K562 (cell line): ENCODE data around the gene DLK2. TPM values are rescaled to one million over a fixed set of nuclear protein-coding genes. Genes with fewer than 3 reads are reported as not detected.

Experiments
- ATAC-seq: fragments of 200-7000 bp; cut with Tn5 transposase; 3 replicates; pipeline ENCODE4 v1.9.1; 2020; ENCODE audit warnings: moderate library complexity
- BruUV-seq: library from RNA; stranded (reverse); fragments of 400-500 nt; replicated peaks from 2 replicates; lab custom pipeline; 2021; lab: Mats Ljungman, UMichigan
- CTCF ChIA-PET: fragments of 300-600 bp; formaldehyde crosslinking; extraction: SDS; loops from one replicate; lab custom pipeline; 2021; ENCODE audit warnings: low intra/inter-chr PET ratio; lab: Yijun Ruan, JAX
- POLR2A ChIA-PET: fragments of 300-600, 350-650 bp; sonication (Branson Sonifier 250); formaldehyde crosslinking; extraction: SDS; loops from one replicate; lab custom pipeline; 2021; ENCODE audit warnings: antibody characterized with exemption, inconsistent platforms; lab: Yijun Ruan, JAX
- DNase-seq, 4 experiments: peaks; one replicate each; pipeline versions ENCODE4 v3.0.0 to v3.0.0-alpha.2; 2011 to 2018; ENCODE audit warnings: low spot score in 3 of 4, mixed read lengths in 3 of 4; ENCODE audit errors: extremely low read depth in 1 of 4
- FAIRE-seq: peaks from 2 replicates; lab custom pipeline; 2011; peaks lifted over from hg19 to GRCh38; lab: Jason Lieb, UNC
- H2AFZ ChIP-seq: 2 replicates; pipeline ENCODE4 v1.6.0; 2011; ENCODE audit warnings: low read depth, low read length, control low read depth, inconsistent platforms
- H3K27ac ChIP-seq: fragments of 200-600 bp; 3 replicates; pipeline ENCODE4 v1.8.0; 2011; ENCODE audit warnings: low read depth, mild to moderate bottlenecking, control low read depth, inconsistent platforms, low read length, moderate library complexity, mixed read lengths; ENCODE audit errors: extremely low read depth
- H3K27me3 ChIP-seq, 2 experiments: fragments of 300-600 bp in 1 of 2; 2 replicates in 1 of 2; 3 replicates in 1 of 2; pipeline versions ENCODE4 v1.6.0 to v1.8.0; 2011; ENCODE audit warnings: inconsistent platforms in 2 of 2, low read length in 2 of 2, mild to moderate bottlenecking in 1 of 2, mixed read lengths in 1 of 2, moderate library complexity in 1 of 2; ENCODE audit not compliant: control insufficient read depth in 2 of 2, insufficient read depth in 2 of 2
- H3K36me3 ChIP-seq: fragments of 300-600 bp; 3 replicates; pipeline ENCODE4 v1.8.0; 2011; ENCODE audit warnings: mild to moderate bottlenecking, low read length, inconsistent platforms; ENCODE audit not compliant: control insufficient read depth, insufficient read depth
- H3K4me1 ChIP-seq, 2 experiments: fragments of 200-600 bp in 1 of 2; replicated peaks in 1 of 2; 2 replicates in 1 of 2; 3 replicates in 1 of 2; pipeline versions ENCODE4 v1.5.1 to v1.8.0; 2011; ENCODE audit warnings: inconsistent platforms in 2 of 2, low read length in 2 of 2, mild to moderate bottlenecking in 1 of 2, mixed read lengths in 1 of 2, moderate library complexity in 1 of 2; ENCODE audit not compliant: control insufficient read depth in 2 of 2, insufficient read depth in 2 of 2
- H3K4me2 ChIP-seq: 2 replicates; pipeline ENCODE4 v1.6.1; 2011; ENCODE audit warnings: low read length, control low read depth, inconsistent platforms, mixed read lengths; ENCODE audit not compliant: insufficient read depth
- H3K4me3 ChIP-seq: fragments of 200-600 bp; sonication (generic), shearing (Covaris generic); 2 replicates; pipeline ENCODE4 v1.5.1; 2016; ENCODE audit warnings: control low read depth, inconsistent platforms
- H3K79me2 ChIP-seq: fragments of 200-600 bp; 3 replicates; pipeline ENCODE4 v1.8.0; 2011; ENCODE audit warnings: low read length, inconsistent platforms; ENCODE audit not compliant: control insufficient read depth, insufficient read depth
- H3K9ac ChIP-seq, 2 experiments: 2 replicates each; pipeline versions ENCODE4 v1.6.0 to v1.6.1; 2011; ENCODE audit warnings: low read depth in 2 of 2, low read length in 2 of 2, control low read depth in 1 of 2, inconsistent platforms in 1 of 2, mild to moderate bottlenecking in 1 of 2, mixed read lengths in 1 of 2; ENCODE audit not compliant: insufficient read depth in 1 of 2
- H3K9me1 ChIP-seq: one replicate; pipeline ENCODE4 v1.6.0; 2011; ENCODE audit warnings: inconsistent platforms, mild to moderate bottlenecking, low read length, moderate library complexity; ENCODE audit not compliant: control insufficient read depth, insufficient read depth
- H3K9me3 ChIP-seq: replicated peaks from 2 replicates; pipeline ENCODE4 v1.5.1; 2011; ENCODE audit warnings: low read depth, low read length, inconsistent platforms; ENCODE audit not compliant: control insufficient read depth, insufficient read depth
- H4K20me1 ChIP-seq: replicated peaks from 2 replicates; pipeline ENCODE4 v1.6.1; 2011; ENCODE audit warnings: low read length, inconsistent platforms, mixed read lengths; ENCODE audit not compliant: control insufficient read depth, insufficient read depth
- ARID3B ChIP-seq: fragments of 250-450 bp; sonication (Bioruptor Pico); IDR thresholded peaks from 2 replicates; pipeline ENCODE4 v1.4.0; 2020; ENCODE audit warnings: borderline replicate concordance
- NFRKB ChIP-seq: fragments of 450-650 bp; IDR thresholded peaks from 2 replicates; pipeline ENCODE4 v1.6.1; 2016; ENCODE audit warnings: low read depth
- NR3C1 ChIP-seq: sonication (generic); formaldehyde crosslinking; IDR thresholded peaks from 2 replicates; pipeline ENCODE4 v1.8.1; 2022; ENCODE audit warnings: missing genetic modification reagents
- RNF219 ChIP-seq: fragments of 250-450 bp; sonication (Bioruptor Pico); IDR thresholded peaks from 2 replicates; pipeline ENCODE4 v1.5.0; 2022; ENCODE audit warnings: mild to moderate bottlenecking
- TAF9B ChIP-seq: fragments of 450-650 bp; IDR thresholded peaks from 2 replicates; pipeline ENCODE4 v1.6.1; 2018; ENCODE audit warnings: mild to moderate bottlenecking; ENCODE audit not compliant: partially characterized antibody
- ZNF212 ChIP-seq: fragments of 450-650 bp; formaldehyde crosslinking; IDR thresholded peaks from 2 replicates; pipeline ENCODE4 v1.4.0; 2020; ENCODE audit warnings: mild to moderate bottlenecking
- ZNF445 ChIP-seq: fragments of 250-450 bp; sonication (Bioruptor Pico); IDR thresholded peaks from 2 replicates; pipeline ENCODE4 v1.4.0; 2020; ENCODE audit warnings: low read depth, mild to moderate bottlenecking, moderate library complexity
- WGBS: fragments of 100-300 bp; shearing (Covaris generic); methylation state at CpG from one replicate; pipeline ENCODE4 v1.1.6; 2016; ENCODE audit warnings: low coverage, mixed read lengths; ENCODE audit not compliant: insufficient coverage; ENCODE audit errors: missing lambda C conversion rate; 5-methylcytosine and 5-hydroxymethylcytosine counted together
- in situ Hi-C: fragments of 300-500 bp; cut with MboI; formaldehyde crosslinking; loops from 4 replicates; pipeline ENCODE4 v1.15.0; 2018; ENCODE audit warnings: inconsistent platforms, mixed read lengths
- intact Hi-C: fragments of 100-400 bp; cut with micrococcal nuclease; formaldehyde crosslinking; loops from 2 replicates; pipeline ENCODE4 v1.14.2; 2022
- polyA plus RNA-seq, 8 experiments: library from polyadenylated mRNA; depleted of rRNA in 4 of 8; stranded (reverse) in 5 of 8; unstranded in 3 of 8; fragments of >200 nt; fragmentation: Nextera tagmentation in 2 of 8; fragmentation: Illumina TruSeq in 1 of 8; extraction: Ambion mirVana in 2 of 8; extraction: Trizol in 1 of 8; gene quantifications; 2 replicates each; pipeline versions ENCODE4 v1.2.1 to v1.2.3, GENCODE V29; 2011 to 2014; ENCODE audit warnings: inconsistent platforms in 1 of 8, missing spikeins in 1 of 8
- total RNA-seq, 7 experiments: library from RNA; depleted of rRNA in 6 of 7; stranded (reverse); fragments of >200 nt in 6 of 7; fragmentation: Illumina TruSeq in 2 of 7; extraction: Trizol in 2 of 7; gene quantifications; 2 replicates each; pipeline versions ENCODE4 v1.2.1 to v1.2.3, GENCODE V29; 2011 to 2021; ENCODE audit warnings: low replicate concordance in 1 of 7
- TF ChIP-seq, protein P1 (sequence below): fragments of 450-650 bp; IDR thresholded peaks from 2 replicates; pipeline ENCODE4 v1.6.1; 2017; ENCODE audit warnings: antibody characterized with exemption
- TF ChIP-seq, protein P2 (sequence below): sonication (generic); formaldehyde crosslinking; IDR thresholded peaks from 2 replicates; pipeline ENCODE4 v1.8.0; 2022; ENCODE audit warnings: mild to moderate bottlenecking, missing genetic modification reagents, borderline replicate concordance
- TF ChIP-seq, protein P3 (sequence below), 2 experiments: fragments of 450-650 bp in 1 of 2; IDR thresholded peaks; 2 replicates each; pipeline ENCODE4 v1.6.1; 2011 to 2017; ENCODE audit warnings: low read depth in 2 of 2, antibody characterized with exemption in 1 of 2, borderline replicate concordance in 1 of 2, low read length in 1 of 2, mild to moderate bottlenecking in 1 of 2, mixed read lengths in 1 of 2; ENCODE audit not compliant: control insufficient read depth in 1 of 2

The DLK2 gene
- total and polyA plus RNA-seq, 9 of the 15 experiments (the other 6 are each of a cell fraction or from before 2014, with no cell fraction given), result 0.11 to 0.53 (median 0.29) TPM; not detected in 3

DNA sequence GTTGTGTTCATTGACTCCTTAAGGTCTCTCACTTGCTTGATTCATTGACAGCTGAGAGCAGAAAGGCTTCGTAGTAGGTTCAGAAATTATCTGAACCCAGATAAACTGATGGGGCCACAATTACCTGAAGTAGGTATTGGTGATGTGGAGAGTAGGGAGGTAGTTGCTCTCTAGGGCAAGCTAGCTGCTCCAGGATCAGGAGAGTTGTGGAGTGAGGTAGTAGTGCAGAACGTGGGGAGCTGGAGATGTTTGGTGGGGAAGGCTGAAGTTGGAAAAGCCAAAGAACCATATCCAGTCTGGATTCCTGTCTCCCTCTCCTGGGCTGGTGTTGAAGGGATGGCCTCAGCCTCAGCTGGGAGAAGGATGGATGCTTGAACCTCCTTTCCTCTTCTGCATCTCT is 37.9 kb upstream of the DLK2 start:
- in situ Hi-C loops (loop anchor here (5.0 kb wide), 1 partner anchor 231 kb away; no protein-coding TSS in a partner anchor), intact Hi-C loops (no loop called here)
- peaks cover 33% of the 10 kb centered on the region for H4K20me1 ChIP-seq
- CTCF ChIA-PET, result no interaction called here
- peaks cover 16 to 36% of the 10 kb centered on the region in 2 experiments for H3K4me1 ChIP-seq
- ATAC-seq, result no peak
- no peak overlapping the region for H3K4me2 ChIP-seq
- BruUV-seq, result no TSS peak
- no peaks in the 10 kb centered on the region for H3K9me3 ChIP-seq
- no peak for DNase-seq
- H3K27ac ChIP-seq, result no peak overlapping the region
- H3K4me3 ChIP-seq, result no peak overlapping the region
- H3K79me2 ChIP-seq, result 0 out of 3 replicates have a peak, but pooled peaks cover 3% of the 10 kb centered on the region
- H2AFZ ChIP-seq, result no peak overlapping the region
- peaks cover 10% of the 10 kb centered on the region; the same call in 1 of the 3 replicates for H3K36me3 ChIP-seq
- peaks cover 3% of the 10 kb centered on the region for H3K9me1 ChIP-seq
- 35% methylated on average over 2 of the region's 2 CpGs for WGBS
- POLR2A ChIA-PET, result interaction anchor here (0.6 to 8.5 kb wide), 8 partner anchors 9 to 204 kb away, joined by 3 to 54 read pairs (median 3); partner anchors contain the start of gene LRRC73
- H3K9ac ChIP-seq, result no peak overlapping the region
- no peaks in the 10 kb centered on the region for H3K27me3 ChIP-seq
- no peak for FAIRE-seq
- TF ChIP-seq RNF219 (CRISPR knock-in tag) (no peak), TAF9B (no peak), NR3C1 (CRISPR knock-in tag) (no peak), ZNF445 (no peak), ZNF212 (no peak), NFRKB (no peak), ARID3B (CRISPR knock-in tag) (no peak)
- TF ChIP-seq, protein P1, sequence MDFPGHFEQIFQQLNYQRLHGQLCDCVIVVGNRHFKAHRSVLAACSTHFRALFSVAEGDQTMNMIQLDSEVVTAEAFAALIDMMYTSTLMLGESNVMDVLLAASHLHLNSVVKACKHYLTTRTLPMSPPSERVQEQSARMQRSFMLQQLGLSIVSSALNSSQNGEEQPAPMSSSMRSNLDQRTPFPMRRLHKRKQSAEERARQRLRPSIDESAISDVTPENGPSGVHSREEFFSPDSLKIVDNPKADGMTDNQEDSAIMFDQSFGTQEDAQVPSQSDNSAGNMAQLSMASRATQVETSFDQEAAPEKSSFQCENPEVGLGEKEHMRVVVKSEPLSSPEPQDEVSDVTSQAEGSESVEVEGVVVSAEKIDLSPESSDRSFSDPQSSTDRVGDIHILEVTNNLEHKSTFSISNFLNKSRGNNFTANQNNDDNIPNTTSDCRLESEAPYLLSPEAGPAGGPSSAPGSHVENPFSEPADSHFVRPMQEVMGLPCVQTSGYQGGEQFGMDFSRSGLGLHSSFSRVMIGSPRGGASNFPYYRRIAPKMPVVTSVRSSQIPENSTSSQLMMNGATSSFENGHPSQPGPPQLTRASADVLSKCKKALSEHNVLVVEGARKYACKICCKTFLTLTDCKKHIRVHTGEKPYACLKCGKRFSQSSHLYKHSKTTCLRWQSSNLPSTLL, result no peak
- TF ChIP-seq, protein P2, sequence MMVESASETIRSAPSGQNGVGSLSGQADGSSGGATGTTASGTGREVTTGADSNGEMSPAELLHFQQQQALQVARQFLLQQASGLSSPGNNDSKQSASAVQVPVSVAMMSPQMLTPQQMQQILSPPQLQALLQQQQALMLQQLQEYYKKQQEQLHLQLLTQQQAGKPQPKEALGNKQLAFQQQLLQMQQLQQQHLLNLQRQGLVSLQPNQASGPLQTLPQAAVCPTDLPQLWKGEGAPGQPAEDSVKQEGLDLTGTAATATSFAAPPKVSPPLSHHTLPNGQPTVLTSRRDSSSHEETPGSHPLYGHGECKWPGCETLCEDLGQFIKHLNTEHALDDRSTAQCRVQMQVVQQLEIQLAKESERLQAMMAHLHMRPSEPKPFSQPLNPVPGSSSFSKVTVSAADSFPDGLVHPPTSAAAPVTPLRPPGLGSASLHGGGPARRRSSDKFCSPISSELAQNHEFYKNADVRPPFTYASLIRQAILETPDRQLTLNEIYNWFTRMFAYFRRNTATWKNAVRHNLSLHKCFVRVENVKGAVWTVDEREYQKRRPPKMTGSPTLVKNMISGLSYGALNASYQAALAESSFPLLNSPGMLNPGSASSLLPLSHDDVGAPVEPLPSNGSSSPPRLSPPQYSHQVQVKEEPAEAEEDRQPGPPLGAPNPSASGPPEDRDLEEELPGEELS (CRISPR knock-in tag), result no peak
- TF ChIP-seq, protein P3, sequence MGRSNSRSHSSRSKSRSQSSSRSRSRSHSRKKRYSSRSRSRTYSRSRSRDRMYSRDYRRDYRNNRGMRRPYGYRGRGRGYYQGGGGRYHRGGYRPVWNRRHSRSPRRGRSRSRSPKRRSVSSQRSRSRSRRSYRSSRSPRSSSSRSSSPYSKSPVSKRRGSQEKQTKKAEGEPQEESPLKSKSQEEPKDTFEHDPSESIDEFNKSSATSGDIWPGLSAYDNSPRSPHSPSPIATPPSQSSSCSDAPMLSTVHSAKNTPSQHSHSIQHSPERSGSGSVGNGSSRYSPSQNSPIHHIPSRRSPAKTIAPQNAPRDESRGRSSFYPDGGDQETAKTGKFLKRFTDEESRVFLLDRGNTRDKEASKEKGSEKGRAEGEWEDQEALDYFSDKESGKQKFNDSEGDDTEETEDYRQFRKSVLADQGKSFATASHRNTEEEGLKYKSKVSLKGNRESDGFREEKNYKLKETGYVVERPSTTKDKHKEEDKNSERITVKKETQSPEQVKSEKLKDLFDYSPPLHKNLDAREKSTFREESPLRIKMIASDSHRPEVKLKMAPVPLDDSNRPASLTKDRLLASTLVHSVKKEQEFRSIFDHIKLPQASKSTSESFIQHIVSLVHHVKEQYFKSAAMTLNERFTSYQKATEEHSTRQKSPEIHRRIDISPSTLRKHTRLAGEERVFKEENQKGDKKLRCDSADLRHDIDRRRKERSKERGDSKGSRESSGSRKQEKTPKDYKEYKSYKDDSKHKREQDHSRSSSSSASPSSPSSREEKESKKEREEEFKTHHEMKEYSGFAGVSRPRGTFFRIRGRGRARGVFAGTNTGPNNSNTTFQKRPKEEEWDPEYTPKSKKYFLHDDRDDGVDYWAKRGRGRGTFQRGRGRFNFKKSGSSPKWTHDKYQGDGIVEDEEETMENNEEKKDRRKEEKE (IDR thresholded peaks at IDR 0.05; ENCODE audit: borderline replicate concordance in 1 of 2, control insufficient read depth in 1 of 2, low read depth in 2 of 2, low read length in 1 of 2), result no peak
